H1 (cell line): ENCODE results near the gene GIMAP7. TPM values are rescaled to one million over a fixed set of nuclear protein-coding genes. Genes with fewer than 3 reads are reported as not detected.

Experiments used
- CBX8 ChIP-seq: fragments of 300-800, 300-1000 bp; sonication (generic); IDR thresholded peaks from 2 replicates; pipeline ENCODE4 v1.7.1; 2016; ENCODE audit warnings: low read depth, low read length, borderline replicate concordance
- CREB1 ChIP-seq: IDR thresholded peaks from 2 replicates; pipeline ENCODE4 v1.6.1; 2012; ENCODE audit warnings: inconsistent platforms
- JUN ChIP-seq: IDR thresholded peaks from 2 replicates; pipeline ENCODE4 v1.6.1; 2011; ENCODE audit warnings: low read depth, mild to moderate bottlenecking, improper control_type of control experiment, low read length
- NANOG ChIP-seq: IDR thresholded peaks from 2 replicates; pipeline ENCODE4 v1.6.1; 2011; ENCODE audit warnings: low read length, low read depth, mild to moderate bottlenecking, inconsistent platforms; ENCODE audit not compliant: insufficient read depth, poor library complexity, severe bottlenecking
- polyA plus RNA-seq, 7 experiments: library from polyadenylated mRNA; depleted of rRNA in 3 of 7; stranded (reverse) in 5 of 7; unstranded in 2 of 7; fragments of >200 nt in 5 of 7; fragments of 200-250 nt in 2 of 7; gene quantifications; 1 replicate in 5 of 7; 2 replicates in 1 of 7; 4 replicates in 1 of 7; pipeline versions ENCODE4 v1.2.1 to v1.2.3, GENCODE V29; 2011 to 2013; ENCODE audit warnings: missing spikeins in 2 of 7, mixed read lengths in 2 of 7
- total RNA-seq: library from RNA; stranded (reverse); fragmentation: NEBNext Ultra II Directional; extraction: Animal tissue kit (Norgen Biotek cat#: 25700); gene quantifications from 2 replicates; pipeline ENCODE4 v1.2.1, GENCODE V29; 2021

GIMAP7 gene
- total and polyA plus RNA-seq, 2 of the 8 experiments (the other 6 are each of a cell fraction or from before 2014, with no cell fraction given): not detected

GRCh38 chr7:150465414-150465813 lies 49.3 kb upstream of the GIMAP7 start (continued):
- TF ChIP-seq NANOG (no peak), CBX8 (no peak), JUN (no peak), CREB1 (no peak)
